ENCODE results near the gene MCM5. TPM values are rescaled to one million over a fixed set of nuclear protein-coding genes. Genes with fewer than 3 reads are reported as not detected.

The MCM5 gene
- total RNA-seq, 1 experiment from 2014 or later = 274 TPM

GRCh38 chr22:35464399-35464798, 64.5 kb downstream of the MCM5 start:
- H2BK20ac ChIP-seq (ENCODE audit: low read depth, low read length, poor library complexity, severe bottlenecking) = no peak overlapping the region
- H3K56ac ChIP-seq (ENCODE audit: insufficient read length, low read depth, low read length) = no peak overlapping the region
- Mint-ChIP-seq H3K27ac (no peak overlapping the region), H3K36me3 (ENCODE audit: insufficient read depth in 1 of 3, low read depth in 3 of 3) (peaks cover 3 to 6% (median 4%) of the 10 kb centered on the region in 3 experiments; a peak in 6 of 7 replicates), H3K4me3 (no peak overlapping the region), H3K4me1 (peaks cover 13 to 16% of the 10 kb centered on the region in 2 experiments), H3K27me3 (ENCODE audit: low read depth) (peaks cover 4% of the 10 kb centered on the region), H3K9me3 (peaks cover 0 to 3% of the 10 kb centered on the region in 2 experiments; a peak in 1 of 5 replicates)
- H2BK12ac ChIP-seq (ENCODE audit: insufficient read length, low read depth, low read length) = no peak overlapping the region
- no peak overlapping the region for H4K5ac ChIP-seq (ENCODE audit: insufficient read length, low read depth, low read length)
- no peaks in the 10 kb centered on the region for H3K23me2 ChIP-seq (ENCODE audit: insufficient read length, low read depth, low read length, poor library complexity, severe bottlenecking)
- no CpG with 5 or more reads among the region's 3 CpGs for WGBS (ENCODE audit: extremely low coverage, insufficient read length, low lambda C conversion rate)
- H3K9me3 ChIP-seq (ENCODE audit: control insufficient read depth, low read depth, low read length) = no peaks in the 10 kb centered on the region
- no peaks in the 10 kb centered on the region for H3K79me2 ChIP-seq (ENCODE audit: insufficient read depth, low read length)
- H2AK5ac ChIP-seq (ENCODE audit: insufficient read length, low read length) = no peak overlapping the region
- H3K9ac ChIP-seq (ENCODE audit: extremely low read depth, insufficient read length, low read length) = no peak overlapping the region
- H4K20me1 ChIP-seq (ENCODE audit: control insufficient read depth, insufficient read depth, insufficient read length) = no peaks in the 10 kb centered on the region
- H3K27ac ChIP-seq (ENCODE audit: insufficient read length, low read depth, low read length) = no peak overlapping the region
- H3K4me1 ChIP-seq (ENCODE audit: insufficient read depth, low read length) = no peaks in the 10 kb centered on the region
- H3K14ac ChIP-seq (ENCODE audit: insufficient read depth, low read length) = no peak overlapping the region
- H3K4me2 ChIP-seq (ENCODE audit: insufficient read depth, insufficient read length, low read length) = no peak overlapping the region
- no peak overlapping the region for H3K18ac ChIP-seq (ENCODE audit: insufficient read length, low read depth, low read length)
- H3K27me3 ChIP-seq (ENCODE audit: insufficient read depth, low read length) = no peaks in the 10 kb centered on the region
- H2BK15ac ChIP-seq (ENCODE audit: low read depth, low read length) = no peak overlapping the region
- H3K79me1 ChIP-seq (ENCODE audit: insufficient read depth, low read depth, low read length, poor library complexity, severe bottlenecking) = no peaks in the 10 kb centered on the region
- H3K4ac ChIP-seq (ENCODE audit: low read depth, low read length) = no peak overlapping the region
- H4K8ac ChIP-seq (replicated peaks; ENCODE audit: insufficient read length, low read depth, low read length) = no peak overlapping the region
- H2BK120ac ChIP-seq (ENCODE audit: low read depth, low read length, poor library complexity, severe bottlenecking) = no peak overlapping the region
- no peak overlapping the region for H3T11ph ChIP-seq (ENCODE audit: low read length)
- H2AFZ ChIP-seq (ENCODE audit: low read length) = no peak overlapping the region
- H3K23ac ChIP-seq (ENCODE audit: insufficient read length, low read depth, low read length) = no peak overlapping the region
- no peak overlapping the region for H4K91ac ChIP-seq (ENCODE audit: insufficient read length, low read depth, low read length)
- no peak overlapping the region for H2BK5ac ChIP-seq (ENCODE audit: insufficient read length, low read length)
- no peak for DNase-seq
- no peak for TF ChIP-seq CTCF (conservative IDR thresholded peaks at IDR 0.05)
